Natural killer cell (primary cell): Measurements from ENCODE around the gene HOXA7. TPM values are rescaled to one million over a fixed set of nuclear protein-coding genes. Genes with fewer than 3 reads are reported as not detected.

ENCODE experiments used
- ATAC-seq, 3 donors: fragments of 150-1000 bp in 2 of 3; fragments of 200-7000 bp in 1 of 3; cut with Tn5 transposase; 1 replicate in 1 of 3; 2 replicates in 2 of 3; pipeline ENCODE4 v1.10.0; 2021; ENCODE audit warnings: mild to moderate bottlenecking in 2 of 3, moderate library complexity in 2 of 3
- DNase-seq, 2 donors: peaks; one replicate each; pipeline versions ENCODE4 v3.0.0 to v3.0.0-alpha.2; 2013 to 2021; ENCODE audit warnings: mixed read lengths in 1 of 2
- H3K27ac ChIP-seq: one replicate; pipeline ENCODE4 v1.5.1; 2013; ENCODE audit warnings: mild to moderate bottlenecking, low read length
- H3K27me3 ChIP-seq: one replicate; pipeline ENCODE4 v1.6.1; 2013; ENCODE audit warnings: low read length; ENCODE audit not compliant: control insufficient read depth, insufficient read depth
- H3K36me3 ChIP-seq: one replicate; pipeline ENCODE4 v1.6.1; 2013; ENCODE audit warnings: low read length; ENCODE audit not compliant: control insufficient read depth, insufficient read depth
- H3K4me1 ChIP-seq: one replicate; pipeline ENCODE4 v1.6.1; 2013; ENCODE audit warnings: low read length; ENCODE audit not compliant: control insufficient read depth, insufficient read depth
- H3K4me3 ChIP-seq: one replicate; pipeline ENCODE4 v1.5.1; 2013; ENCODE audit warnings: low read length
- H3K9me3 ChIP-seq: one replicate; pipeline ENCODE4 v1.6.1; 2013; ENCODE audit warnings: low read length; ENCODE audit not compliant: control insufficient read depth, insufficient read depth
- H3K27ac Mint-ChIP-seq, 2 donors: one replicate each; pipeline ENCODE4 v1.8.0; 2022; ENCODE audit warnings: mild to moderate bottlenecking in 2 of 2, mixed read lengths in 2 of 2, moderate library complexity in 1 of 2
- H3K27me3 Mint-ChIP-seq, 2 donors: one replicate each; pipeline ENCODE4 v1.8.0; 2022; ENCODE audit warnings: low read depth in 2 of 2, mixed read lengths in 2 of 2
- H3K36me3 Mint-ChIP-seq: one replicate; pipeline ENCODE4 v1.8.0; 2022; ENCODE audit warnings: mixed read lengths
- H3K4me1 Mint-ChIP-seq, 2 donors: one replicate each; pipeline ENCODE4 v1.8.0; 2022; ENCODE audit warnings: mixed read lengths in 2 of 2
- H3K4me3 Mint-ChIP-seq: one replicate; pipeline ENCODE4 v1.8.0; 2022; ENCODE audit warnings: mild to moderate bottlenecking, moderate library complexity, mixed read lengths
- H3K9me3 Mint-ChIP-seq, 2 donors: one replicate each; pipeline ENCODE4 v1.8.0; 2022; ENCODE audit warnings: mixed read lengths in 2 of 2
- WGBS: methylation state at CpG from one replicate; pipeline ENCODE4 v1.1.7; 2013; ENCODE audit warnings: missing lambda C conversion rate; ENCODE audit not compliant: insufficient coverage; 5-methylcytosine and 5-hydroxymethylcytosine counted together
- intact Hi-C: fragments of 100-400 bp; cut with micrococcal nuclease; formaldehyde crosslinking; loops from one replicate; pipeline ENCODE4 v1.14.2; 2022
- total RNA-seq, 4 donors: library from RNA; stranded (reverse); fragments of 120-200 nt in 1 of 4; gene quantifications; one replicate each; pipeline versions ENCODE4 v1.2.3 to v1.2.4, GENCODE V29; 2013 to 2022
- TF ChIP-seq, protein P1 (sequence below): fragments of 200-600 bp; IDR thresholded peaks from one replicate; pipeline ENCODE4 v1.8.0; 2022; ENCODE audit warnings: antibody characterized with exemption

The HOXA7 gene
- not detected for total RNA-seq
- total RNA-seq (2013), result 0.41 TPM

DNA sequence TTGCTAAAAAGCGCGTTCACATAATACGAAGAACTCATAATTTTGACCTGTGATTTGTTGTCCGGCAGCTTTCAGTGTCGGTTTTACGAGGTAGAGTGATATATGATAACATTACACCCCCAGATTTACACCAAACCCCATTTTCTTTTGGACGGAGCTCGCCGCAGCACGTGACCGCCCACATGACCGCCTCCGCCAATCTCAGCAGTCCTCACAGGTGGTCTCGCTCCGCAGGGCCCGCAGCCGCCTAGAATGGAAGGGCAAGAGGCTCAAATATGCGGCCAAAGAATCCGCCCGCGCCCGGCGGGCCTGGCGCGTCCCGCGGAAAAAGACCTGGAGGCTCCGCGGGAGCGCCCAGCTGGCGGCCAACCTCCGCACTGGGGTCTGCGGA lies at the start of gene HOXA7:
Gene HOXA7 (minus strand): TSS at position 168 of the 391 bp plus-strand sequence. CDS start 130 bp downstream, at position 38.
- Mint-ChIP-seq H3K4me1 (peaks cover 38 to 62% of the 10 kb centered on the region in 2 donors), H3K36me3 (no peaks in the 10 kb centered on the region), H3K4me3 (peak within 1 kb of the TSS; percentile 82), H3K27me3 (peaks cover 71 to 78% of the 10 kb centered on the region in 2 donors), H3K27ac (peak within 1 kb of the TSS in 1 of 2 donors; percentile 64), H3K9me3 (no peaks in the 10 kb centered on the region)
- peak within 1 kb of the TSS; percentile 6 for H3K27ac ChIP-seq
- H3K9me3 ChIP-seq, result no peaks in the 10 kb centered on the region
- peak within 1 kb of the TSS; percentile 32 for H3K4me3 ChIP-seq
- TF ChIP-seq, protein P1, sequence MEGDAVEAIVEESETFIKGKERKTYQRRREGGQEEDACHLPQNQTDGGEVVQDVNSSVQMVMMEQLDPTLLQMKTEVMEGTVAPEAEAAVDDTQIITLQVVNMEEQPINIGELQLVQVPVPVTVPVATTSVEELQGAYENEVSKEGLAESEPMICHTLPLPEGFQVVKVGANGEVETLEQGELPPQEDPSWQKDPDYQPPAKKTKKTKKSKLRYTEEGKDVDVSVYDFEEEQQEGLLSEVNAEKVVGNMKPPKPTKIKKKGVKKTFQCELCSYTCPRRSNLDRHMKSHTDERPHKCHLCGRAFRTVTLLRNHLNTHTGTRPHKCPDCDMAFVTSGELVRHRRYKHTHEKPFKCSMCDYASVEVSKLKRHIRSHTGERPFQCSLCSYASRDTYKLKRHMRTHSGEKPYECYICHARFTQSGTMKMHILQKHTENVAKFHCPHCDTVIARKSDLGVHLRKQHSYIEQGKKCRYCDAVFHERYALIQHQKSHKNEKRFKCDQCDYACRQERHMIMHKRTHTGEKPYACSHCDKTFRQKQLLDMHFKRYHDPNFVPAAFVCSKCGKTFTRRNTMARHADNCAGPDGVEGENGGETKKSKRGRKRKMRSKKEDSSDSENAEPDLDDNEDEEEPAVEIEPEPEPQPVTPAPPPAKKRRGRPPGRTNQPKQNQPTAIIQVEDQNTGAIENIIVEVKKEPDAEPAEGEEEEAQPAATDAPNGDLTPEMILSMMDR, result no peak
- H3K36me3 ChIP-seq, result no peaks in the 10 kb centered on the region
- peaks cover 82% of the 10 kb centered on the region for H3K27me3 ChIP-seq
- H3K4me1 ChIP-seq, result peaks cover 70% of the 10 kb centered on the region
- intact Hi-C loops, result loop anchor here (2.0 kb wide), 1 partner anchor 16 kb away; no protein-coding TSS in a partner anchor
- 1% methylated on average over 30 of the region's 33 CpGs for WGBS
- ATAC-seq (no peak), DNase-seq (peak in 1 of 2 donors; percentile 31)

DNA sequence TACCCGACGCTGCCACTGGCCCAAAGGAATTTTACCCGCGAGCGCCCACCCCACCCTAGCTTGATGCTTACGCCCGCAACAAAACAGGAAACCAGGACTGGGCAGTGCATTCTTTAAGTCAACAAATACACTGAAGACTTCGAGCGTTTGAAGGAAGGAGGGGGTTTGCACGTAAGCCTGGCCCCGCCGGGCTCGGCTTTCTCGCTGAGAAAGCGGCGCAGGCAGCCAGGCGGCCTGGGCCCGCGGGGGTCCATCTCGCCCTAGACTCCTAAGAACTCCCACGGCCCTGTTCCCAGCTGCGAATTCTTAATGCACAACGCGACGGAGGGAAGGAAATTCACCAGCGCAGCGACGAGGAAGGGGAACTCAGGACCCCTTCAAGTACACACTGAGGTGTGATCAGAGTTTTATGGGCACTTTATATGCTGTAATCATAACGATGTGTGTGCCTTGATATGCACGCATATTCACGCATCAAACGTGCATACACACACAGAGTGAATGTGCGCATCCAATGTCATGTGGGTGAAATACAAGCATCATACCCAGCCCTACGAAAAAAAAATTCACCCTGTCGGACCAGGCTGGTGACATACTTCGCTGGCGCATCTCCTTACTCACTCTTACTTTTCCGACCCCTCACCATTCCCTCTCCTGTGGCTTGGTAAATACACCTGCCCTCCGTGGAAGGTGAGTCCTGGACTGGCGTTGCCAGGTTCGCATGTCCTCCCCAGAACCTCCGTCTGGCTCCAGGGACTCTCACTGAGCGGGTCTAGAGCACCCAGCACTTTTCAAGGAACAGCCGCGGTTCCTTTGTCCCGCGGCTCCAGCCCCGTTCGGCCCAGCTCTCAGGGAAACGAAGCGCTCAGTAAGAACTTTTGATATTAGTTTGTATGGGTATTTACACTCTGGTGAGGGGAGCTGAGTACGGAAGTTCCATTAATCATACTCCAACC lies 49.1 kb upstream of the HOXA7 start:
- Mint-ChIP-seq H3K4me3 (peak overlapping the region; percentile 35), H3K27ac (no peak overlapping the region), H3K27me3 (peaks cover 80 to 93% of the 10 kb centered on the region in 2 donors), H3K36me3 (no peaks in the 10 kb centered on the region), H3K4me1 (peaks cover 27 to 39% of the 10 kb centered on the region in 2 donors), H3K9me3 (no peaks in the 10 kb centered on the region)
- H3K27ac ChIP-seq, result no peak overlapping the region
- no peak overlapping the region for H3K4me3 ChIP-seq
- peaks cover 41% of the 10 kb centered on the region for H3K4me1 ChIP-seq
- no peaks in the 10 kb centered on the region for H3K9me3 ChIP-seq
- intact Hi-C loops, result no loop called here
- no peak for DNase-seq
- TF ChIP-seq, protein P1, result no peak
- no peaks in the 10 kb centered on the region for H3K36me3 ChIP-seq
- WGBS, result 7% methylated on average over 51 of the region's 52 CpGs
- ATAC-seq, result peak in 1 of 3 donors; percentile 30
- H3K27me3 ChIP-seq, result peaks cover 71% of the 10 kb centered on the region

DNA sequence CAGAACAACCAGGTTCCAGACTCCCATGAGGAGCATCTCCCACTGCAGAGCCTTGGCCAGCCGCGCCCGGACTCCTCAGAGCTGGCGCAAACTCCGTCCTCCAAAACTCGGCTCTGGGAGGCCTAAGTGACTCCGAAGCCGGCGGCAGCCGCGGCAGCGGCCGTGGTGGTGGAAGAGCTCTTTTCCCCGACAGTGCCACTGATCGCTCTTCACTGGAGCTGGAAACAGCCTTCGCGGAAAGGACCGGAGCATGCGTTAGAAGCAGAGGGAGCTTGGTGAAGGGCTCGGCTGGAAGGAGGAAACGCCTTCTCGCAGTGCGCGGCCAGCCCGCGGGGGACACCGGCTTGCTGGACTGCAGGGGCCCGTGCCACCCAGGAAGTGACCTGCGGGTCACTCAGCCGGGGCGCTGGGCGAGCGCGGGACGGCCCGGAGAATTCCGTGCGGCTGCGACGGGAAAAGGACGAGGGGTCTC lies 48.4 kb upstream of the HOXA7 start:
- H3K27me3 Mint-ChIP-seq, result peaks cover 79 to 88% of the 10 kb centered on the region in 2 donors
- H3K36me3 ChIP-seq, result no peaks in the 10 kb centered on the region
- H3K27ac ChIP-seq, result no peak overlapping the region
- H3K4me1 ChIP-seq, result peaks cover 40% of the 10 kb centered on the region
- no peaks in the 10 kb centered on the region for H3K36me3 Mint-ChIP-seq
- no peaks in the 10 kb centered on the region for H3K9me3 Mint-ChIP-seq
- H3K4me3 ChIP-seq, result no peak overlapping the region
- DNase-seq, result no peak
- peaks cover 68% of the 10 kb centered on the region for H3K27me3 ChIP-seq
- TF ChIP-seq, protein P1, result no peak
- no peaks in the 10 kb centered on the region for H3K9me3 ChIP-seq
- H3K27ac Mint-ChIP-seq, result no peak overlapping the region
- intact Hi-C loops, result loop anchor here (5.0 kb wide), 1 partner anchor 37 kb away; the partner anchor contains the start of gene EVX1
- WGBS, result 8% methylated on average over 41 of the region's 41 CpGs
- H3K4me1 Mint-ChIP-seq, result peaks cover 23 to 39% of the 10 kb centered on the region in 2 donors
- H3K4me3 Mint-ChIP-seq, result peak overlapping the region; percentile 35
- no peak for ATAC-seq
